A549 (cell line): ENCODE data around the gene UNCX. TPM values are rescaled to one million over a fixed set of nuclear protein-coding genes. Genes with fewer than 3 reads are reported as not detected.

Experiments used
- ATAC-seq, 2 experiments: fragments of 200-7000 bp in 1 of 2; fragments of >200 bp in 1 of 2; cut with Nextera tagmentation in 1 of 2; cut with Tn5 transposase in 1 of 2; 3 replicates each; pipeline versions ENCODE4 v1.8.0 to v1.9.1; 2018 to 2020; ENCODE audit warnings: mild to moderate bottlenecking in 1 of 2, moderate library complexity in 1 of 2
- CTCF ChIA-PET: fragments of 300-600 bp; sonication (Branson Sonifier 250); formaldehyde crosslinking; extraction: SDS; loops from one replicate; lab custom pipeline; 2021; ENCODE audit warnings: antibody characterized with exemption, inconsistent platforms; lab: Yijun Ruan, JAX
- POLR2A ChIA-PET: fragments of 350-600 bp; formaldehyde crosslinking; extraction: SDS; loops from one replicate; lab custom pipeline; 2021; ENCODE audit warnings: antibody characterized with exemption, inconsistent platforms; lab: Yijun Ruan, JAX
- DNase-seq, 2 experiments: peaks; one replicate each; pipeline versions ENCODE4 v3.0.0 to v3.0.0-alpha.2; 2011 to 2016; ENCODE audit warnings: low read depth in 1 of 2, low spot score in 1 of 2
- FAIRE-seq: peaks from 2 replicates; lab custom pipeline; 2011; peaks lifted over from hg19 to GRCh38; lab: Jason Lieb, UNC
- H3K27ac ChIP-seq, 2 experiments: fragments of >200 bp; sonication (Bioruptor Twin); formaldehyde crosslinking; 3 replicates each; pipeline ENCODE4 v1.5.1; 2016 to 2017
- H3K4me1 ChIP-seq: fragments of >200 bp; sonication (Bioruptor Twin); formaldehyde crosslinking; 3 replicates; pipeline ENCODE4 v1.6.1; 2016
- H3K4me2 ChIP-seq: fragments of >200 bp; sonication (Bioruptor Twin); formaldehyde crosslinking; 3 replicates; pipeline ENCODE4 v1.6.1; 2016
- H3K4me3 ChIP-seq: fragments of >200 bp; sonication (Bioruptor Twin); formaldehyde crosslinking; 3 replicates; pipeline ENCODE4 v1.5.1; 2016
- H3K9me3 ChIP-seq: fragments of >200 bp; sonication (Bioruptor Twin); formaldehyde crosslinking; 3 replicates; pipeline ENCODE4 v1.6.1; 2016
- BHLHE40 ChIP-seq: IDR thresholded peaks from 2 replicates; pipeline ENCODE4 v1.6.1; 2012; ENCODE audit warnings: low read depth, low read length, inconsistent platforms
- CBX8 ChIP-seq: fragments of 200-600 bp; sonication (generic); IDR thresholded peaks from 2 replicates; pipeline ENCODE4 v1.6.1; 2016
- CHD2 ChIP-seq: fragments of 150-350 bp; IDR thresholded peaks from 2 replicates; pipeline ENCODE4 v1.6.1; 2014; ENCODE audit warnings: low read length; ENCODE audit not compliant: partially characterized antibody
- ELK1 ChIP-seq: fragments of 150-350 bp; IDR thresholded peaks from 2 replicates; pipeline ENCODE4 v1.6.1; 2014; ENCODE audit warnings: low read depth, mild to moderate bottlenecking, low read length
- EP300 ChIP-seq, 2 experiments: fragments of >200 bp; sonication (Bioruptor Twin); formaldehyde crosslinking; IDR thresholded peaks; 2 replicates in 1 of 2; 3 replicates in 1 of 2; pipeline ENCODE4 v1.6.1; 2016 to 2017
- ESRRA ChIP-seq: fragments of 150-350 bp; IDR thresholded peaks from 2 replicates; pipeline ENCODE4 v1.6.1; 2014; ENCODE audit warnings: mild to moderate bottlenecking, low read length, borderline replicate concordance
- FOSB ChIP-seq: fragments of 250-450 bp; sonication (Bioruptor Pico); IDR thresholded peaks from 2 replicates; pipeline ENCODE4 v1.5.0; 2020; ENCODE audit warnings: mild to moderate bottlenecking, moderate library complexity
- FOSL2 ChIP-seq, 2 experiments: fragments of 450-650 bp in 1 of 2; fragments of >200 bp in 1 of 2; sonication (Bioruptor Twin) in 1 of 2; formaldehyde crosslinking; IDR thresholded peaks; 2 replicates each; pipeline versions ENCODE4 v1.5.0 to v1.6.1; 2016 to 2020; ENCODE audit warnings: mild to moderate bottlenecking in 1 of 2, moderate library complexity in 1 of 2
- FOXS1 ChIP-seq: fragments of 250-450 bp; sonication (Bioruptor Pico); IDR thresholded peaks from 2 replicates; pipeline ENCODE4 v1.5.0; 2020; ENCODE audit warnings: mild to moderate bottlenecking, moderate library complexity
- HOXB13 ChIP-seq: fragments of 250-450 bp; sonication (Bioruptor Pico); IDR thresholded peaks from 2 replicates; pipeline ENCODE4 v1.5.0; 2020; ENCODE audit warnings: low read depth, mild to moderate bottlenecking, moderate library complexity
- HOXB5 ChIP-seq: fragments of 250-450 bp; sonication (Bioruptor Pico); IDR thresholded peaks from 2 replicates; pipeline ENCODE4 v1.5.0; 2020; ENCODE audit warnings: mild to moderate bottlenecking, moderate library complexity
- JUNB ChIP-seq: fragments of >200 bp; sonication (Bioruptor Twin); formaldehyde crosslinking; IDR thresholded peaks from 2 replicates; pipeline ENCODE4 v1.6.1; 2016
- KDM5A ChIP-seq: fragments of 200-600 bp; sonication (generic); IDR thresholded peaks from 2 replicates; pipeline ENCODE4 v1.6.1; 2016; ENCODE audit warnings: antibody characterized with exemption, mild to moderate bottlenecking
- MAZ ChIP-seq: fragments of 150-350 bp; IDR thresholded peaks from 2 replicates; pipeline ENCODE4 v1.6.1; 2014; ENCODE audit warnings: antibody characterized with exemption, low read depth, low read length, borderline replicate concordance
- MYC ChIP-seq: IDR thresholded peaks from 2 replicates; pipeline ENCODE4 v1.6.1; 2012; ENCODE audit warnings: mild to moderate bottlenecking, inconsistent platforms, low read length, improper control_type of control experiment, borderline replicate concordance
- NR3C1 ChIP-seq: fragments of >200 bp; sonication (Bioruptor Twin); formaldehyde crosslinking; IDR thresholded peaks from 3 replicates; pipeline ENCODE4 v1.6.1; 2017
- PBX3 ChIP-seq: IDR thresholded peaks from 2 replicates; pipeline ENCODE4 v1.6.1; 2012
- PHF8 ChIP-seq: fragments of 200-600 bp; sonication (generic); IDR thresholded peaks from 2 replicates; pipeline ENCODE4 v1.6.1; 2016; ENCODE audit warnings: low read depth, mild to moderate bottlenecking, antibody characterized with exemption, moderate library complexity, borderline replicate concordance
- RAD21 ChIP-seq, 2 experiments: fragments of >200 bp in 1 of 2; sonication (Bioruptor Twin) in 1 of 2; formaldehyde crosslinking in 1 of 2; IDR thresholded peaks in 1 of 2; conservative IDR thresholded peaks in 1 of 2; 2 replicates in 1 of 2; 3 replicates in 1 of 2; pipeline ENCODE4 v1.6.1; 2012 to 2018; ENCODE audit warnings: inconsistent platforms in 1 of 2
- RNF2 ChIP-seq: fragments of 200-600 bp; sonication (generic); IDR thresholded peaks from 2 replicates; pipeline ENCODE4 v1.6.1; 2016; ENCODE audit warnings: low read depth, mild to moderate bottlenecking, antibody characterized with exemption, moderate library complexity, borderline replicate concordance
- TP53 ChIP-seq: fragments of 250-450 bp; sonication (Bioruptor Pico); IDR thresholded peaks from 2 replicates; pipeline ENCODE4 v1.5.0; 2021; ENCODE audit warnings: mild to moderate bottlenecking, moderate library complexity
- ZFP36 ChIP-seq: fragments of 450-650 bp; IDR thresholded peaks from 2 replicates; pipeline ENCODE4 v1.6.1; 2014; ENCODE audit warnings: borderline replicate concordance; ENCODE audit not compliant: partially characterized antibody
- ZSCAN20 ChIP-seq: fragments of 250-450 bp; sonication (Bioruptor Pico); IDR thresholded peaks from 2 replicates; pipeline ENCODE4 v1.8.0; 2022; ENCODE audit warnings: mild to moderate bottlenecking, moderate library complexity
- WGBS: methylation state at CpG from one replicate; pipeline ENCODE4 v1.1.6; 2017; ENCODE audit errors: missing lambda C conversion rate; 5-methylcytosine and 5-hydroxymethylcytosine counted together
- polyA plus RNA-seq, 4 experiments: library from polyadenylated mRNA; depleted of rRNA in 3 of 4; stranded (reverse); fragments of >200 nt; fragmentation: RNase III in 1 of 4; extraction: RNeasy Plus Mini Kit Qiagen cat#74134 plus additional on column Dnase treatment in 1 of 4; gene quantifications; 2 replicates in 3 of 4; 3 replicates in 1 of 4; pipeline ENCODE4 v1.2.3, GENCODE V29; 2011 to 2017
- TF ChIP-seq, protein P1 (sequence below): fragments of 200-600 bp; sonication (generic); IDR thresholded peaks from 2 replicates; pipeline ENCODE4 v1.6.1; 2016; ENCODE audit warnings: antibody characterized with exemption, mild to moderate bottlenecking, moderate library complexity
- TF ChIP-seq, protein P2 (sequence below): IDR thresholded peaks from 2 replicates; pipeline ENCODE4 v1.6.1; 2012; ENCODE audit warnings: low read depth, borderline replicate concordance

The UNCX gene
- polyA plus RNA-seq, 2 of the 4 experiments (the other 2 are of a cell fraction) = not detected

GRCh38 chr7:1232103-1232466 lies 587 bp upstream of the UNCX start (continued):
- TF ChIP-seq NR3C1 = no peak

GRCh38 chr7:1233333-1234048 lies 819 bp downstream of the UNCX start:
- CTCF ChIA-PET = interaction anchor here (1.0 to 2.7 kb wide), 5 partner anchors 7 to 241 kb away, joined by 3 to 11 read pairs (median 5); no protein-coding TSS in a partner anchor
- peak overlapping the region; percentile 36; the same call in 1 of the 3 replicates for H3K4me3 ChIP-seq
- FAIRE-seq (no peak), DNase-seq (peak in 1 of 2 experiments; percentile 52), ATAC-seq (peak in 1 of 2 experiments; percentile 34; a peak in 3 of 6 replicates)
- POLR2A ChIA-PET = no interaction called here
- TF ChIP-seq ESRRA (no peak), RNF2 (no peak), ZFP36 (no peak), EP300 (IDR thresholded peaks at IDR 0.05) (no peak), HOXB5 (CRISPR knock-in tag) (no peak), RAD21 (conservative IDR thresholded peaks at IDR 0.05 in 1 of 2, IDR thresholded peaks at IDR 0.05 in 1 of 2) (no peak), CHD2 (no peak), ZSCAN20 (CRISPR knock-in tag) (no peak), FOSB (CRISPR knock-in tag) (no peak), ELK1 (no peak), JUNB (no peak), MYC (no peak), FOSL2 (IDR thresholded peaks at IDR 0.05) (no peak), FOSL2 (CRISPR knock-in tag; IDR thresholded peaks at IDR 0.05) (no peak), PHF8 (no peak), TP53 (CRISPR knock-in tag) (no peak)
- TF ChIP-seq, protein P1, sequence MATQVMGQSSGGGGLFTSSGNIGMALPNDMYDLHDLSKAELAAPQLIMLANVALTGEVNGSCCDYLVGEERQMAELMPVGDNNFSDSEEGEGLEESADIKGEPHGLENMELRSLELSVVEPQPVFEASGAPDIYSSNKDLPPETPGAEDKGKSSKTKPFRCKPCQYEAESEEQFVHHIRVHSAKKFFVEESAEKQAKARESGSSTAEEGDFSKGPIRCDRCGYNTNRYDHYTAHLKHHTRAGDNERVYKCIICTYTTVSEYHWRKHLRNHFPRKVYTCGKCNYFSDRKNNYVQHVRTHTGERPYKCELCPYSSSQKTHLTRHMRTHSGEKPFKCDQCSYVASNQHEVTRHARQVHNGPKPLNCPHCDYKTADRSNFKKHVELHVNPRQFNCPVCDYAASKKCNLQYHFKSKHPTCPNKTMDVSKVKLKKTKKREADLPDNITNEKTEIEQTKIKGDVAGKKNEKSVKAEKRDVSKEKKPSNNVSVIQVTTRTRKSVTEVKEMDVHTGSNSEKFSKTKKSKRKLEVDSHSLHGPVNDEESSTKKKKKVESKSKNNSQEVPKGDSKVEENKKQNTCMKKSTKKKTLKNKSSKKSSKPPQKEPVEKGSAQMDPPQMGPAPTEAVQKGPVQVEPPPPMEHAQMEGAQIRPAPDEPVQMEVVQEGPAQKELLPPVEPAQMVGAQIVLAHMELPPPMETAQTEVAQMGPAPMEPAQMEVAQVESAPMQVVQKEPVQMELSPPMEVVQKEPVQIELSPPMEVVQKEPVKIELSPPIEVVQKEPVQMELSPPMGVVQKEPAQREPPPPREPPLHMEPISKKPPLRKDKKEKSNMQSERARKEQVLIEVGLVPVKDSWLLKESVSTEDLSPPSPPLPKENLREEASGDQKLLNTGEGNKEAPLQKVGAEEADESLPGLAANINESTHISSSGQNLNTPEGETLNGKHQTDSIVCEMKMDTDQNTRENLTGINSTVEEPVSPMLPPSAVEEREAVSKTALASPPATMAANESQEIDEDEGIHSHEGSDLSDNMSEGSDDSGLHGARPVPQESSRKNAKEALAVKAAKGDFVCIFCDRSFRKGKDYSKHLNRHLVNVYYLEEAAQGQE = no peak
- H3K4me1 ChIP-seq = peaks cover 26% of the 10 kb centered on the region
- no peaks in the 10 kb centered on the region for H3K9me3 ChIP-seq
- peak overlapping the region; percentile 87 for H3K4me2 ChIP-seq
- 27% methylated on average over 6 of the region's 73 CpGs for WGBS
- peak overlapping the region in 1 of 2 experiments; percentile 34; a peak in 1 of 6 replicates for H3K27ac ChIP-seq

DNA sequence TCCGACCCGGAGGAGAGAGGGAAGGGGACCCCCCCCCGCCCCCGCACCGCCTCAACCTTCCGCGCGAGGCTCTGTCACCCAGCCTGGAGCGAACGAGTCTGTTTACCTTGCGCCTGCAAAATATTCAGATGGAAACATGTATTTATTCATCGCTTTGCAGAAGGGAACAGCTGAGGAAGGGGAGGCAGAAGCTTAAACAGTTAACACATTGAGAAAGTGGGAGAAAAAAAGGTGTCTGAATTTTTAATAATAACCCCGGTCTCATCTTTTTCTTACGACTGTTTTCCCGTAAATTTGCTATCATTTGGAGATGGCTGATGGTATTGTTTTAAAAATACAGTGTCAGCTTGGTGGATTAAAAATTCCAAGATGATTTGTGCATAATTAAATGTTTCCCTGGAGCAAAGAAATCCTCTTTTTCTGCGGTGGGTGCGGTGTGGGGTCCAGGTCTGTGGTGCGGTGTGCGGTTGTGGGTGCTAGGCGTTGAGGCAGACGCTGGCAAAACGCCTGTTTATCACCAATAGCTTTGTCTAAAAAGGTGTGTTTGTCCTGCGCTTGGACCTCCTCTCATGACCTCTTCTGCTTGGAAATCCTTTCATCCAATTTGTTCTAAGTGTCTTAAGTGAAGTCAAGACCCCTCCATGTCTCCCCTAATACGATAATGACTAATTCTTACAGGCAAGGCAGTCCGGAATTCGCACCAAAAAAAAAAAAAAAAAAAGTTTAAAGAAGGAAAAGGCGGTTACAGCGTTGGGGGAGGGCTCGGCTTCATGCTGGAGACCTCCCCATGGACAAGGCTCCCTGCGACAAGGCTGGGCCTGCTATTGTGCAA lies 1.6 kb downstream of the UNCX start:
- no peak overlapping the region; the same call in 2 of the 3 replicates for H3K4me2 ChIP-seq
- no peak for DNase-seq
- no peak overlapping the region for H3K27ac ChIP-seq
- peaks cover 26% of the 10 kb centered on the region for H3K4me1 ChIP-seq
- WGBS = 30% methylated on average over 28 of the region's 30 CpGs
- ChIA-PET CTCF (interaction anchor here (1.0 to 2.7 kb wide), 5 partner anchors 8 to 240 kb away, joined by 3 to 11 read pairs (median 5); no protein-coding TSS in a partner anchor), POLR2A (no interaction called here)
- TF ChIP-seq CBX8 (no peak), KDM5A (no peak), PBX3 (no peak), EP300 (IDR thresholded peaks at IDR 0.05) (no peak), MAZ (no peak), FOXS1 (CRISPR knock-in tag) (no peak), HOXB13 (CRISPR knock-in tag) (no peak), BHLHE40 (no peak), HOXB5 (CRISPR knock-in tag) (no peak), ESRRA (no peak), MYC (no peak), FOSL2 (IDR thresholded peaks at IDR 0.05) (no peak), FOSL2 (CRISPR knock-in tag; IDR thresholded peaks at IDR 0.05) (no peak)
- TF ChIP-seq, protein P2, sequence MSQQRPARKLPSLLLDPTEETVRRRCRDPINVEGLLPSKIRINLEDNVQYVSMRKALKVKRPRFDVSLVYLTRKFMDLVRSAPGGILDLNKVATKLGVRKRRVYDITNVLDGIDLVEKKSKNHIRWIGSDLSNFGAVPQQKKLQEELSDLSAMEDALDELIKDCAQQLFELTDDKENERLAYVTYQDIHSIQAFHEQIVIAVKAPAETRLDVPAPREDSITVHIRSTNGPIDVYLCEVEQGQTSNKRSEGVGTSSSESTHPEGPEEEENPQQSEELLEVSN = no peak
- no peaks in the 10 kb centered on the region for H3K9me3 ChIP-seq
- no peak for ATAC-seq
- no peak overlapping the region for H3K4me3 ChIP-seq
- FAIRE-seq = no peak
